ENCODE results near the gene CREB5.

Gene CREB5

DNA sequence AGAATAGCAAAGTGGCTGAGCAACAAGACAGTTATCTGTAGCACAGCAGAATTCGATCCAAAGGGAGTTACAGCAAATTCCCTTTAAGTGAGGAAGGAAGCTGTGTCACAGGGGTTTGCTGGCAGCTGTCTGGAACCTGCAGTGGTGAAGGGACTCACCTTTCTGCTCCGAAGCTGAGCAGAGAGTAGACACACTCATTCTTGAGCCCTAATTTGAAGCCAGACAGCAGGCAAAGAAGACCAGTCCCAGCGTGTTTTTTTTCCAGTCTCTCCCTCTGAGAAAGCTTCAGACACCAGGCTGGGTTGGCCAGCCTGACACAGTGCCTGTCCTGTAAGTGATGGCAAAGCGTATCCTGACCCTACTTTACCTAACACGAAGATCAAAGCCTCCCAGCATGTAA lies 335.1 kb downstream of the CREB5 start:
- Histone ChIP-seq H3K4me3 (ENCODE audit: low read depth in 1 of 2, low read length in 2 of 2) (no peak overlapping the region), H3K27ac (ENCODE audit: low read length) (no peak overlapping the region), H3K4me2 (ENCODE audit: insufficient read depth, low read length) (no peak overlapping the region), H3K9ac (ENCODE audit: low read depth, low read length) (no peak overlapping the region), H3K79me2 (ENCODE audit: insufficient read depth, low read length) (no peaks in the 10 kb centered on the region), H3K36me3 (ENCODE audit: insufficient read depth, low read length) (no peaks in the 10 kb centered on the region), H3K4me1 (ENCODE audit: insufficient read depth, low read length) (no peaks in the 10 kb centered on the region), H2AFZ (ENCODE audit: low read depth, low read length) (no peak overlapping the region), H3K9me3 (ENCODE audit: insufficient read depth, low read length, severe bottlenecking) (no peaks in the 10 kb centered on the region), H4K20me1 (ENCODE audit: insufficient read depth, low read length) (0 out of 2 replicates have a peak, but pooled peaks cover 4% of the 10 kb centered on the region), H3K27me3 (ENCODE audit: insufficient read depth, low read length, poor library complexity) (peaks cover 19% of the 10 kb centered on the region)
- DNase-seq (no peak), ATAC-seq (ENCODE audit: insufficient read depth, low read depth) (no peak)
- TF ChIP-seq, protein P1, sequence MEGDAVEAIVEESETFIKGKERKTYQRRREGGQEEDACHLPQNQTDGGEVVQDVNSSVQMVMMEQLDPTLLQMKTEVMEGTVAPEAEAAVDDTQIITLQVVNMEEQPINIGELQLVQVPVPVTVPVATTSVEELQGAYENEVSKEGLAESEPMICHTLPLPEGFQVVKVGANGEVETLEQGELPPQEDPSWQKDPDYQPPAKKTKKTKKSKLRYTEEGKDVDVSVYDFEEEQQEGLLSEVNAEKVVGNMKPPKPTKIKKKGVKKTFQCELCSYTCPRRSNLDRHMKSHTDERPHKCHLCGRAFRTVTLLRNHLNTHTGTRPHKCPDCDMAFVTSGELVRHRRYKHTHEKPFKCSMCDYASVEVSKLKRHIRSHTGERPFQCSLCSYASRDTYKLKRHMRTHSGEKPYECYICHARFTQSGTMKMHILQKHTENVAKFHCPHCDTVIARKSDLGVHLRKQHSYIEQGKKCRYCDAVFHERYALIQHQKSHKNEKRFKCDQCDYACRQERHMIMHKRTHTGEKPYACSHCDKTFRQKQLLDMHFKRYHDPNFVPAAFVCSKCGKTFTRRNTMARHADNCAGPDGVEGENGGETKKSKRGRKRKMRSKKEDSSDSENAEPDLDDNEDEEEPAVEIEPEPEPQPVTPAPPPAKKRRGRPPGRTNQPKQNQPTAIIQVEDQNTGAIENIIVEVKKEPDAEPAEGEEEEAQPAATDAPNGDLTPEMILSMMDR (IDR thresholded peaks at IDR 0.05; ENCODE audit: borderline replicate concordance, extremely low read depth, low read length, poor library complexity, severe bottlenecking): no peak
- no peak for TF ChIP-seq EZH2 (IDR thresholded peaks at IDR 0.05; ENCODE audit: borderline replicate concordance, low read depth, low read length, severe bottlenecking)

DNA sequence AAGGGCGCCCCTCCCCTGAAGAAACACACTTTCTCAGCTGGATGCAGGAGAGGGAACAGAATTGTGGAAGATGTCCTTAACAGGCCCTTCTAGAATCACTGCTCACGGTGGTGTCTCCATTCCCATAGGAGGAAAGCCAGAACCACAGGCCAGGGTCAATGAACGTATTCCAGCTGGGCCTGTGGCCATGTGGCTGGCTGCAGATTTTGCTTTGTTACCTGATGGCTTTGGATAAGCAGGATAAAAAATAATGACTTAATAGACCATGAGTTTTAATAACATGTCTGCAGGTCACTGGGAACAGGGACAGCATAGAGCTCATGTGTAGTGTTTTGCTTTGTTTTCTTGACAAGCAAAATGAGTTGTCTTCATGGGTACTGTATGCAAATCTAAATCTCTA lies 335.5 kb downstream of the CREB5 start:
- DNase-seq (no peak), ATAC-seq (ENCODE audit: insufficient read depth, low read depth) (no peak)
- Histone ChIP-seq H3K4me2 (ENCODE audit: insufficient read depth, low read length) (no peak overlapping the region), H3K4me3 (ENCODE audit: low read depth in 1 of 2, low read length in 2 of 2) (no peak overlapping the region), H3K79me2 (ENCODE audit: insufficient read depth, low read length) (no peaks in the 10 kb centered on the region), H4K20me1 (ENCODE audit: insufficient read depth, low read length) (0 out of 2 replicates have a peak, but pooled peaks cover 4% of the 10 kb centered on the region), H3K27ac (ENCODE audit: low read length) (no peak overlapping the region), H3K4me1 (ENCODE audit: insufficient read depth, low read length) (no peaks in the 10 kb centered on the region), H3K36me3 (ENCODE audit: insufficient read depth, low read length) (no peaks in the 10 kb centered on the region), H3K9ac (ENCODE audit: low read depth, low read length) (no peak overlapping the region), H3K27me3 (ENCODE audit: insufficient read depth, low read length, poor library complexity) (peaks cover 19% of the 10 kb centered on the region), H2AFZ (ENCODE audit: low read depth, low read length) (no peak overlapping the region), H3K9me3 (ENCODE audit: insufficient read depth, low read length, severe bottlenecking) (no peaks in the 10 kb centered on the region)
- TF ChIP-seq EZH2 (IDR thresholded peaks at IDR 0.05; ENCODE audit: borderline replicate concordance, low read depth, low read length, severe bottlenecking): no peak
- TF ChIP-seq, protein P1 (IDR thresholded peaks at IDR 0.05; ENCODE audit: borderline replicate concordance, extremely low read depth, low read length, poor library complexity, severe bottlenecking): no peak

DNA sequence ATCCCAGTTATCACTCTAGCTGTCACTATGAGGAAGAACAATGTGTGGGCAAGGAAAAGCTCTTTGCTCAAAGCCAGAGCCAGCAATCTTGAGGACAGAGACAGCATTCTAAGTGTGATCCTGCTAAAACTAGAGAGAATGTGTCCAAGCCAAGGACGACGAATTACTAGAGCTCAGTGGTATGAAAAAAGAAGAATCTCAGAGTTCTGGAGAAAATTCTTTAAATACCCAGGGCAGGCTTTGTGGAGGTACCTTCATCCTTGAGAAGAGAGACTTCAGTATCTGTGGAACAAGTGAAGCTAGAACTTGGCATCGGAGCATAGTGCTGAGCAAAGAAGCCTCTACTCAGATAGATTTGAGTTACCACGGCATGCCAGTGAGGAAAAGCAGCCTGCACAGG lies 336.0 kb downstream of the CREB5 start:
- Histone ChIP-seq H2AFZ (ENCODE audit: low read depth, low read length) (no peak overlapping the region), H3K27me3 (ENCODE audit: insufficient read depth, low read length, poor library complexity) (peaks cover 19% of the 10 kb centered on the region), H3K36me3 (ENCODE audit: insufficient read depth, low read length) (no peaks in the 10 kb centered on the region), H3K27ac (ENCODE audit: low read length) (no peak overlapping the region), H3K4me2 (ENCODE audit: insufficient read depth, low read length) (no peak overlapping the region), H3K4me3 (ENCODE audit: low read depth in 1 of 2, low read length in 2 of 2) (no peak overlapping the region), H3K9me3 (ENCODE audit: insufficient read depth, low read length, severe bottlenecking) (no peaks in the 10 kb centered on the region), H3K9ac (ENCODE audit: low read depth, low read length) (no peak overlapping the region), H3K79me2 (ENCODE audit: insufficient read depth, low read length) (no peaks in the 10 kb centered on the region), H4K20me1 (ENCODE audit: insufficient read depth, low read length) (0 out of 2 replicates have a peak, but pooled peaks cover 4% of the 10 kb centered on the region), H3K4me1 (ENCODE audit: insufficient read depth, low read length) (no peaks in the 10 kb centered on the region)
- no peak for ATAC-seq (ENCODE audit: insufficient read depth, low read depth)
- no peak for TF ChIP-seq EZH2 (IDR thresholded peaks at IDR 0.05; ENCODE audit: borderline replicate concordance, low read depth, low read length, severe bottlenecking)
- TF ChIP-seq, protein P1 (IDR thresholded peaks at IDR 0.05; ENCODE audit: borderline replicate concordance, extremely low read depth, low read length, poor library complexity, severe bottlenecking): no peak
- DNase-seq: no peak

Measured in DND-41 (cell line).